ENCODE measurements around the gene WRAP53.

The WRAP53 gene

DNA sequence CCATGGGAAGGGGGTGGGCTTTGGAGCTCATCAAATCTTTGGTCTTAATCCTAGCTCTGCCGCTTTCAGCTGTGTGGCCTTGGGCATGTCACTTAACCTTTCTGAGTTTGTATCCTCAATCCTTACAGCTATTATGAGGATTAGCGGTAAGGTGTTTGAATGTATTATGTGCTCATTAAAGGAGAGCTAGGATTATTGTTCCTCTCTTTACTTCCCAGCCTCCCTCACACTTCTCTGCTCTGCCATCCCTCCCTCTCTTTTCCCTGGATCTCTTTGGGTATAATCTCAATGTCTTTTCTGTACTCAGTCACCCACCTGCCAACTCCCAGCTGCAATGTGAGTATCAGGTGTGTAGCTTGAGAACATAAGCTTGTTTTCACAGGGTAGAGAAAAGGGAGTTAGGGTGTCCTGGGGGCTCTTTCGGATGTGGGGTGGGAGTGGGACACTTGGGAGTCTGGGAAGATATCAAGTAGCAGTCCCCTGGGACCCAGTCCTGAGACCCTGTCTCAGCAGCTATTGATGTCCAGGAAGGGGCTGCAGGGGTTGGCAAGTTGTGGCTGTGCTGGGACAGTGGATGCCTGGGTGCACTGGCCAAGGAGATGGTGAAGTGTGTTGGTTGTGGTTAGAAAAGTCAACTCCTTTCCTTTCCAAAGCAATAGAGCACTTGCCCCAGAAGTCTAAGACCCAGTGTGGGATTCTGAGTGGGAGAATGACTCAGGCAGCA is 18.5 kb downstream of the WRAP53 start:
- TF ChIP-seq, protein P1, sequence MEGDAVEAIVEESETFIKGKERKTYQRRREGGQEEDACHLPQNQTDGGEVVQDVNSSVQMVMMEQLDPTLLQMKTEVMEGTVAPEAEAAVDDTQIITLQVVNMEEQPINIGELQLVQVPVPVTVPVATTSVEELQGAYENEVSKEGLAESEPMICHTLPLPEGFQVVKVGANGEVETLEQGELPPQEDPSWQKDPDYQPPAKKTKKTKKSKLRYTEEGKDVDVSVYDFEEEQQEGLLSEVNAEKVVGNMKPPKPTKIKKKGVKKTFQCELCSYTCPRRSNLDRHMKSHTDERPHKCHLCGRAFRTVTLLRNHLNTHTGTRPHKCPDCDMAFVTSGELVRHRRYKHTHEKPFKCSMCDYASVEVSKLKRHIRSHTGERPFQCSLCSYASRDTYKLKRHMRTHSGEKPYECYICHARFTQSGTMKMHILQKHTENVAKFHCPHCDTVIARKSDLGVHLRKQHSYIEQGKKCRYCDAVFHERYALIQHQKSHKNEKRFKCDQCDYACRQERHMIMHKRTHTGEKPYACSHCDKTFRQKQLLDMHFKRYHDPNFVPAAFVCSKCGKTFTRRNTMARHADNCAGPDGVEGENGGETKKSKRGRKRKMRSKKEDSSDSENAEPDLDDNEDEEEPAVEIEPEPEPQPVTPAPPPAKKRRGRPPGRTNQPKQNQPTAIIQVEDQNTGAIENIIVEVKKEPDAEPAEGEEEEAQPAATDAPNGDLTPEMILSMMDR (IDR thresholded peaks at IDR 0.05; ENCODE audit: extremely low read depth, missing control alignments), result no peak
- no peak for DNase-seq (ENCODE audit: low spot score)

DNA sequence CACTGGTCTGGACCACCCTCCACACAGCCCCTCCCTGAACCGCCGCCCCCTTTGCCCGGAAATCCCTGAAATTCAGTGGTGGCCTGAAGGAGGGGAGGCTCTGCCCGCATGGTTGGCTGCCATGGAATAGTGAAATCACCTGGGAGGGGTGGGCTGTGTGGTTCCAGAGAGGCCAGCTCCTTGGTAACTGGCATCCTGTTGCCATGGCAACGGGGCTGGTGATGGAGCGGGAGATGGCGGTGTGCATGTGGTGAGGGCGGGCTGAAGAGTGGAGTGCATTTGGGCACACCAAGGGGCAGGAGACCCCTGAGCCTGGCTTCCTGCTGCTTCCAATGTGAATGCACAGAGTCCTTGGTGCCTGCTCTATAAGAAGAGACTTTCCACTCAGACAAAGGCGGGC is 19.2 kb downstream of the WRAP53 start:
- TF ChIP-seq, protein P1 (IDR thresholded peaks at IDR 0.05; ENCODE audit: extremely low read depth, missing control alignments), result no peak
- no peak for DNase-seq (ENCODE audit: low spot score)

DNA sequence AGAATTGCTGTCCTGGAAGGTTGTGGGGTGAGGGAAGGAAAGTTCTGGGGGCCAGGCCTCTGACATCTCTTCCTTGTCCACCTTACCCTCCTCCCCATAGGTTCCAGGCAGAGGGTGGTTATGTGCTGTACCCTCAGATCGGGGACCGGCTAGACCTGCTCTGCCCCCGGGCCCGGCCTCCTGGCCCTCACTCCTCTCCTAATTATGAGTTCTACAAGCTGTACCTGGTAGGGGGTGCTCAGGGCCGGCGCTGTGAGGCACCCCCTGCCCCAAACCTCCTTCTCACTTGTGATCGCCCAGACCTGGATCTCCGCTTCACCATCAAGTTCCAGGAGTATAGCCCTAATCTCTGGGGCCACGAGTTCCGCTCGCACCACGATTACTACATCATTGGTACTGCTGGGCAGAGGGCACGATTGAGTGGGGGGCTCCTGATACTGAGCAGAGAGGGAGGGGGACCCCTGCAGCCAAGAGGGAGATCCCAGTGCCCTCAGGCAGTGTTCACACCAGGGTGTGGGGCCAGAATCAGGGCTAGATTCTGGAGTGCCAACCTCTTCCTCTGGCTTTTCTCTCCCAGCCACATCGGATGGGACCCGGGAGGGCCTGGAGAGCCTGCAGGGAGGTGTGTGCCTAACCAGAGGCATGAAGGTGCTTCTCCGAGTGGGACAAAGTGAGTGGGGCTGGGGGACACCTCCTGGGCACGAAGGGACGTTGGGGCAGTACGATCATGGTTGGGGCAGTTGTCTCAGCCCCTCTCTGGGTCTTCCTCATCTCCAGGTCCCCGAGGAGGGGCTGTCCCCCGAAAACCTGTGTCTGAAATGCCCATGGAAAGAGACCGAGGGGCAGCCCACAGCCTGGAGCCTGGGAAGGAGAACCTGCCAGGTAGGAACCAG is 19.8 kb downstream of the WRAP53 start:
- TF ChIP-seq, protein P1 (IDR thresholded peaks at IDR 0.05; ENCODE audit: extremely low read depth, missing control alignments), result no peak
- DNase-seq (ENCODE audit: low spot score), result no peak

DNA sequence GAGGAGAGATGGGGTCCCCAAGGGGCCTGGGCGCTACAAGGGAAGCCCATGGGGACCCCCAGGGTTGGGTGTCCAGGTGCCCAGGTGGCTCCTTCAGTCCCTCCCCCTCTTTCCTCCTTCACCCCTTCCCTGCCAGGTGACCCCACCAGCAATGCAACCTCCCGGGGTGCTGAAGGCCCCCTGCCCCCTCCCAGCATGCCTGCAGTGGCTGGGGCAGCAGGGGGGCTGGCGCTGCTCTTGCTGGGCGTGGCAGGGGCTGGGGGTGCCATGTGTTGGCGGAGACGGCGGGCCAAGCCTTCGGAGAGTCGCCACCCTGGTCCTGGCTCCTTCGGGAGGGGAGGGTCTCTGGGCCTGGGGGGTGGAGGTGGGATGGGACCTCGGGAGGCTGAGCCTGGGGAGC is 20.8 kb downstream of the WRAP53 start:
- TF ChIP-seq, protein P1 (IDR thresholded peaks at IDR 0.05; ENCODE audit: extremely low read depth, missing control alignments), result no peak
- DNase-seq (ENCODE audit: low spot score), result no peak

DNA sequence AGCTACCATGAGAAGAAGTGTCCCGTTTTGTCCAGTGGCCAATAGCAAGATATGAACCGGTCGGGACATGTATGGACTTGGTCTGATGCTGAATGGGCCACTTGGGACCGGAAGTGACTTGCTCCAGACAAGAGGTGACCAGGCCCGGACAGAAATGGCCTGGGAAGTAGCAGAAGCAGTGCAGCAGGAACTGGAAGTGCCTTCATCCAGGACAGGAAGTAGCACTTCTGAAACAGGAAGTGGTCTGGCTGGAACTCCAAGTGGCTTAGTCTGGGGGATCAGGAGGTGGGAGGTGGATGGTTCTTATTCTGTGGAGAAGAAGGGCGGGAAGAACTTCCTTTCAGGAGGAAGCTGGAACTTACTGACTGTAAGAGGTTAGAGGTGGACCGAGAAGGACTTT is 22.0 kb downstream of the WRAP53 start:
- TF ChIP-seq, protein P1 (IDR thresholded peaks at IDR 0.05; ENCODE audit: extremely low read depth, missing control alignments), result no peak
- no peak for DNase-seq (ENCODE audit: low spot score)

DNA sequence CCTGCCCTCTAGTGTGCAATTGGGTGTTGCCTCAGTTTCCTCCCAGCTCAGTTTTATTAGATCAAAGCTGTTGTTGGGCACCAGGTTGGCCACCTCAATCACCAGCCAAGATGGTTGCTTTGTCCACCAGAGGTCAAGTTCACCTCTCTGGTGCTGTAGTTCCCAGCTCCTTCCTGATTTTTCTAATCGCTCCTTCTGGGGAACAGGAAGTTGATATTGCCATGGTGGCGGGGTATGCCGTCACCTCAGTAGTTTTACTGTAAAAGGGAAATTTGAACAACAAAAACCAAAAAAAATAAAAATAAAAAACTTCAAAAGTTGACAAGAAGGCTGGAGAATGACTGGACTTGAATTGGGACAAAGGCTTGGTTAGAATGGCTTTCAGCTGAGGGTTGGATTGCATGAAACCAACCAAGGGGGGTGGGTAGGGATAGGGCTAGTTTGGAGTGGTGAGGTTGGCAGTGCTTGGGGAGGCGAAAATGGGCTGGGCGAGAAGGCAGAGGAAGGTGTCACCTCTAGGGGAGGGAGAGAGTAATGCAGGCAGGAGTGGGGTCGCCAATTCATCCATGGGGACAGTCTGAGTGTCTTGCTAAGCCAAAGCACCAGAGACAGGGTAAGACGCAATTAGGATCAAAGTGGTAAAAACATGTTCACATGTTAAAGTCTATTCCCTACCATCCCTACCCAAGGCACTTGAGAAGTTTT is 22.9 kb downstream of the WRAP53 start:
- TF ChIP-seq, protein P1 (IDR thresholded peaks at IDR 0.05; ENCODE audit: extremely low read depth, missing control alignments), result no peak
- DNase-seq (ENCODE audit: low spot score), result no peak

All from GM20000 (cell line).